ENCODE results near the gene CNTN4.

- TF ChIP-seq CTCF (IDR thresholded peaks at IDR 0.05; ENCODE audit: control extremely low read depth in 1 of 3, insufficient read depth in 1 of 3, low read depth in 1 of 3, low read length in 3 of 3) (no peak), ASH2L (IDR thresholded peaks at IDR 0.05; ENCODE audit: low read length) (no peak), ZNF274 (IDR thresholded peaks at IDR 0.05; ENCODE audit: borderline replicate concordance, extremely low read depth, low read length) (no peak), MAX (IDR thresholded peaks at IDR 0.05) (no peak), ATF2 (IDR thresholded peaks at IDR 0.05; ENCODE audit: low read length) (no peak), RFX5 (IDR thresholded peaks at IDR 0.05; ENCODE audit: borderline replicate concordance, low read depth, low read length) (no peak), YY1 (IDR thresholded peaks at IDR 0.05; ENCODE audit: low read depth, low read length) (no peak), TEAD4 (IDR thresholded peaks at IDR 0.05; ENCODE audit: low read depth, low read length) (no peak), EZH2 (IDR thresholded peaks at IDR 0.05; ENCODE audit: low read depth, low read length, severe bottlenecking) (no peak)
Measured at GRCh38 chr3:2390926-2391532, 292.4 kb downstream of the CNTN4 start.
